VCaP (cell line): ENCODE results near the gene OR10H3.

Source experiments
- H3K27ac ChIP-seq: fragments of 450-650 bp; 2 replicates; pipeline ENCODE4 v1.5.1; 2017
- TF ChIP-seq, protein P1 (sequence below): fragments of 450-650 bp; conservative IDR thresholded peaks from 2 replicates; pipeline ENCODE4 v1.5.1; 2017; ENCODE audit warnings: mild to moderate bottlenecking, moderate library complexity

The OR10H3 gene

GRCh38 chr19:15721268-15721667, 16.5 kb upstream of the OR10H3 start:
- TF ChIP-seq, protein P1, sequence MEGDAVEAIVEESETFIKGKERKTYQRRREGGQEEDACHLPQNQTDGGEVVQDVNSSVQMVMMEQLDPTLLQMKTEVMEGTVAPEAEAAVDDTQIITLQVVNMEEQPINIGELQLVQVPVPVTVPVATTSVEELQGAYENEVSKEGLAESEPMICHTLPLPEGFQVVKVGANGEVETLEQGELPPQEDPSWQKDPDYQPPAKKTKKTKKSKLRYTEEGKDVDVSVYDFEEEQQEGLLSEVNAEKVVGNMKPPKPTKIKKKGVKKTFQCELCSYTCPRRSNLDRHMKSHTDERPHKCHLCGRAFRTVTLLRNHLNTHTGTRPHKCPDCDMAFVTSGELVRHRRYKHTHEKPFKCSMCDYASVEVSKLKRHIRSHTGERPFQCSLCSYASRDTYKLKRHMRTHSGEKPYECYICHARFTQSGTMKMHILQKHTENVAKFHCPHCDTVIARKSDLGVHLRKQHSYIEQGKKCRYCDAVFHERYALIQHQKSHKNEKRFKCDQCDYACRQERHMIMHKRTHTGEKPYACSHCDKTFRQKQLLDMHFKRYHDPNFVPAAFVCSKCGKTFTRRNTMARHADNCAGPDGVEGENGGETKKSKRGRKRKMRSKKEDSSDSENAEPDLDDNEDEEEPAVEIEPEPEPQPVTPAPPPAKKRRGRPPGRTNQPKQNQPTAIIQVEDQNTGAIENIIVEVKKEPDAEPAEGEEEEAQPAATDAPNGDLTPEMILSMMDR = no peak
- no peak overlapping the region for H3K27ac ChIP-seq

DNA sequence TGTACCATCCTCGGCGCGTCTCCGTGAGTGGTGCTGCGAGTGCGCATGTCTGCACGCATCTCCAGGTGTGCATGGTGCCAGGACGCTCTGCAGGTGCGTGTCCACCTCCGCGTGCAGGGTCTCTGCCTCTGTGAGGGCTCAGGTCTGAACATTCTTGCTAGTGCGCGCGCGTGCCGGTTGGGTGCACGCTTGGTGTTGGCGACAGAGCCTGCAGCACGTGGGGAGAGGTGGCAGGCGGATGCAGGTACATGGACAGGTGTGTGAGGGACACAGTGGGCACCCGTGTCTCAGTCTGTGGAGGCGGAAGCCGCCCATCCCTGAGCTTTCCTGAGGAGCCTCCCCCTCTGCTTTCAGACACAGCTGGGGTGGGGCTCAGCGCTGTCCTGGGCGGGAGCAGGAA, 14.8 kb upstream of the OR10H3 start:
- TF ChIP-seq, protein P1 = no peak

GRCh38 chr19:15727724-15728123, 10.1 kb upstream of the OR10H3 start, which contains the start of gene OR10H2:
Gene OR10H2, plus strand, starts transcription at chr19:15728024. Its CDS starts 20 bp downstream, at chr19:15728044.
- no peak within 1 kb of the TSS for H3K27ac ChIP-seq
- TF ChIP-seq, protein P1 = no peak

More for the DNA sequence above, 14.8 kb upstream of the OR10H3 start:
- no peak overlapping the region for H3K27ac ChIP-seq

DNA sequence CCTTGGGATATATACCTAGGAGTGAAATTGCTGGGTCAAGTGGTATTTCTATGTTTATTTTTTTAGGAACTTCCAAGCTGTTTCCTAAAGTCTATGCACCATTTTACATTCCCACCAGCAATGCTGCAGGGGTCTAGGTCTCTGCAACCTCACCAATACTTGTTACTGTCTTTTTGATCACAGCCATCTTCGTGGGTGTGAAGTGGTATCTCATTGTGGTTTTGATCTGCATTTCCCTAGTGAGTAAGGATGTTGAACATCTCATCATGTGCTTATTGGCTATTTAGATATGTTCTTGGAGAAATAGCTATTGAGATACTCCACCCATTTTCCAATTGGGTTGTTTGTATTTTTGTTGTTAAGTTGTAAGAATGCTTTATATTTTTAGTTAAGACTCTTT, 7.2 kb upstream of the OR10H3 start:
- TF ChIP-seq, protein P1 = no peak
- no peak overlapping the region for H3K27ac ChIP-seq

DNA sequence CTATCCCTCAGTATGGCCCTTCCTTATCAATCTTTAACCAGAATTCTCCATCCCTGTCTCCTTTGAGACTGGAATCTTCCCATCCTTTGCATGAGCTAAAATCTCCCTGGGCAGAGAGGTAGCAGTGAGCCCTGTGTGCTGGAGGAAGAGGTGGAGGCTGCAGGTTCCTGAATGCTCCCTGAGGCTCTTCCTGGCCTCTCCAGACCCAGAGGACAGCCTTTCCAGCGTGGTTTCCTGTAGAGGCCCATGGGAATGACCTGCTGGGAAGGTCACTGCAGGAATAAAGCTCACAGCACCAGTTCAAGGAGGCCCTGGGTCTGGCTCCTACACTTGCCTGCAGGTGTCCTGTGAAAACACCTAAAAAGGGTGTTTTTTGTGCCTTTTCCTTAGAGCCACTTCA, 5.4 kb upstream of the OR10H3 start:
- TF ChIP-seq, protein P1 = no peak
- no peak overlapping the region for H3K27ac ChIP-seq

- H3K27ac ChIP-seq = no peak overlapping the region
- TF ChIP-seq, protein P1 = no peak
Observed at GRCh38 chr19:15733895-15734294, 3.9 kb upstream of the OR10H3 start.

- no peak overlapping the region for H3K27ac ChIP-seq
- TF ChIP-seq, protein P1 = no peak
Observed at GRCh38 chr19:15740785-15741184, 3.0 kb downstream of the OR10H3 start.
